K562 (cell line): ENCODE data around the gene HGS. TPM values are rescaled to one million over a fixed set of nuclear protein-coding genes. Genes with fewer than 3 reads are reported as not detected.

Experiments
- BDP1 ChIP-seq: IDR thresholded peaks from 3 replicates; pipeline ENCODE4 v1.6.1; 2011; ENCODE audit not compliant: insufficient read length, insufficient read depth
- CEBPB ChIP-seq: fragments of 450-650 bp; IDR thresholded peaks from 2 replicates; pipeline ENCODE4 v1.6.1; 2016; ENCODE audit warnings: missing genetic modification characterization, missing compliant biosample characterization
- CGGBP1 ChIP-seq: fragments of 250-450 bp; sonication (Bioruptor Pico); IDR thresholded peaks from 2 replicates; pipeline ENCODE4 v1.9.0; 2021; ENCODE audit warnings: mild to moderate bottlenecking
- CREBBP ChIP-seq: IDR thresholded peaks from one replicate; pipeline ENCODE4 v1.6.1; 2012; ENCODE audit warnings: low read depth, mild to moderate bottlenecking, control low read depth, inconsistent platforms, low read length
- CTCF ChIP-seq, 3 experiments: IDR thresholded peaks in 2 of 3; conservative IDR thresholded peaks in 1 of 3; 2 replicates each; pipeline ENCODE4 v1.5.1; 2011 to 2012; ENCODE audit warnings: low read length in 3 of 3, mild to moderate bottlenecking in 3 of 3, control low read depth in 2 of 3, improper control_type of control experiment in 1 of 3, inconsistent platforms in 1 of 3, low read depth in 1 of 3, mixed read lengths in 1 of 3, moderate library complexity in 1 of 3; ENCODE audit not compliant: insufficient read depth in 2 of 3
- CXXC5 ChIP-seq: fragments of 250-450 bp; sonication (Bioruptor Pico); IDR thresholded peaks from 2 replicates; pipeline ENCODE4 v1.8.0; 2022; ENCODE audit warnings: inconsistent platforms, mild to moderate bottlenecking, moderate library complexity
- ELF2 ChIP-seq: fragments of 250-450 bp; sonication (Bioruptor Pico); IDR thresholded peaks from 2 replicates; pipeline ENCODE4 v1.5.0; 2021; ENCODE audit warnings: mild to moderate bottlenecking
- EP400 ChIP-seq: fragments of 450-650 bp; IDR thresholded peaks from 2 replicates; pipeline ENCODE4 v1.6.1; 2017; ENCODE audit warnings: antibody characterized with exemption, mild to moderate bottlenecking, moderate library complexity
- HMG20B ChIP-seq: fragments of 250-450 bp; sonication (Bioruptor Pico); IDR thresholded peaks from 2 replicates; pipeline ENCODE4 v1.5.0; 2021; ENCODE audit warnings: mild to moderate bottlenecking
- KAT2B ChIP-seq: IDR thresholded peaks from one replicate; pipeline ENCODE4 v1.6.1; 2012; ENCODE audit warnings: low read depth, mild to moderate bottlenecking, control low read depth, inconsistent platforms, low read length, moderate library complexity
- KAT7 ChIP-seq: sonication (generic); formaldehyde crosslinking; IDR thresholded peaks from 2 replicates; pipeline ENCODE4 v1.8.0; 2022; ENCODE audit warnings: missing genetic modification reagents, mild to moderate bottlenecking, borderline replicate concordance
- POLR2AphosphoS5 ChIP-seq: IDR thresholded peaks from 2 replicates; pipeline ENCODE4 v1.6.1; 2011; ENCODE audit warnings: mild to moderate bottlenecking, low read depth, low read length, moderate library complexity; ENCODE audit not compliant: control insufficient read depth, insufficient read depth
- RBM25 ChIP-seq: fragments of 200-400 bp; formaldehyde crosslinking; IDR thresholded peaks from 2 replicates; pipeline ENCODE4 v1.6.1; 2018; ENCODE audit warnings: low read length, low read depth, moderate library complexity; ENCODE audit not compliant: severe bottlenecking
- SIRT6 ChIP-seq: IDR thresholded peaks from one replicate; pipeline ENCODE4 v1.6.1; 2012; ENCODE audit warnings: low read depth, mild to moderate bottlenecking, control low read depth, inconsistent platforms, low read length, moderate library complexity
- SLC30A9 ChIP-seq: fragments of 250-450 bp; sonication (Bioruptor Pico); IDR thresholded peaks from 2 replicates; pipeline ENCODE4 v1.8.0; 2022; ENCODE audit warnings: mild to moderate bottlenecking, moderate library complexity
- SMAD3 ChIP-seq: fragments of 450-650 bp; formaldehyde crosslinking; conservative IDR thresholded peaks from 2 replicates; pipeline ENCODE4 v1.4.0; 2020; ENCODE audit warnings: mild to moderate bottlenecking
- SREBF2 ChIP-seq: sonication (generic); formaldehyde crosslinking; IDR thresholded peaks from 2 replicates; pipeline ENCODE4 v1.4.0; 2020; ENCODE audit warnings: mild to moderate bottlenecking, missing genetic modification reagents
- TEAD2 ChIP-seq: fragments of 450-650 bp; IDR thresholded peaks from 2 replicates; pipeline ENCODE4 v1.6.1; 2016; ENCODE audit warnings: missing genetic modification characterization, control low read depth, missing compliant biosample characterization
- ZNF165 ChIP-seq: fragments of 250-450 bp; sonication (Bioruptor Pico); IDR thresholded peaks from 2 replicates; pipeline ENCODE4 v1.4.0; 2020; ENCODE audit warnings: borderline replicate concordance
- ZNF232 ChIP-seq: sonication (generic); formaldehyde crosslinking; IDR thresholded peaks from 2 replicates; pipeline ENCODE4 v1.8.0; 2022; ENCODE audit warnings: mild to moderate bottlenecking, missing genetic modification reagents
- polyA plus RNA-seq, 8 experiments: library from polyadenylated mRNA; depleted of rRNA in 4 of 8; stranded (reverse) in 5 of 8; unstranded in 3 of 8; fragments of >200 nt; fragmentation: Nextera tagmentation in 2 of 8; fragmentation: Illumina TruSeq in 1 of 8; extraction: Ambion mirVana in 2 of 8; extraction: Trizol in 1 of 8; gene quantifications; 2 replicates each; pipeline versions ENCODE4 v1.2.1 to v1.2.3, GENCODE V29; 2011 to 2014; ENCODE audit warnings: inconsistent platforms in 1 of 8, missing spikeins in 1 of 8
- total RNA-seq, 7 experiments: library from RNA; depleted of rRNA in 6 of 7; stranded (reverse); fragments of >200 nt in 6 of 7; fragmentation: Illumina TruSeq in 2 of 7; extraction: Trizol in 2 of 7; gene quantifications; 2 replicates each; pipeline versions ENCODE4 v1.2.1 to v1.2.3, GENCODE V29; 2011 to 2021; ENCODE audit warnings: low replicate concordance in 1 of 7
- TF ChIP-seq, protein P1 (sequence below): IDR thresholded peaks from 2 replicates; pipeline ENCODE4 v1.6.1; 2016; ENCODE audit warnings: missing genetic modification characterization, missing compliant biosample characterization
- TF ChIP-seq, protein P2 (sequence below): fragments of 450-650 bp; IDR thresholded peaks from 2 replicates; pipeline ENCODE4 v1.6.1; 2016; ENCODE audit warnings: antibody characterized with exemption

Gene HGS
- total and polyA plus RNA-seq, 9 of the 15 experiments (the other 6 are each of a cell fraction or from before 2014, with no cell fraction given), result 3.9 to 176 (median 77.1) TPM

DNA sequence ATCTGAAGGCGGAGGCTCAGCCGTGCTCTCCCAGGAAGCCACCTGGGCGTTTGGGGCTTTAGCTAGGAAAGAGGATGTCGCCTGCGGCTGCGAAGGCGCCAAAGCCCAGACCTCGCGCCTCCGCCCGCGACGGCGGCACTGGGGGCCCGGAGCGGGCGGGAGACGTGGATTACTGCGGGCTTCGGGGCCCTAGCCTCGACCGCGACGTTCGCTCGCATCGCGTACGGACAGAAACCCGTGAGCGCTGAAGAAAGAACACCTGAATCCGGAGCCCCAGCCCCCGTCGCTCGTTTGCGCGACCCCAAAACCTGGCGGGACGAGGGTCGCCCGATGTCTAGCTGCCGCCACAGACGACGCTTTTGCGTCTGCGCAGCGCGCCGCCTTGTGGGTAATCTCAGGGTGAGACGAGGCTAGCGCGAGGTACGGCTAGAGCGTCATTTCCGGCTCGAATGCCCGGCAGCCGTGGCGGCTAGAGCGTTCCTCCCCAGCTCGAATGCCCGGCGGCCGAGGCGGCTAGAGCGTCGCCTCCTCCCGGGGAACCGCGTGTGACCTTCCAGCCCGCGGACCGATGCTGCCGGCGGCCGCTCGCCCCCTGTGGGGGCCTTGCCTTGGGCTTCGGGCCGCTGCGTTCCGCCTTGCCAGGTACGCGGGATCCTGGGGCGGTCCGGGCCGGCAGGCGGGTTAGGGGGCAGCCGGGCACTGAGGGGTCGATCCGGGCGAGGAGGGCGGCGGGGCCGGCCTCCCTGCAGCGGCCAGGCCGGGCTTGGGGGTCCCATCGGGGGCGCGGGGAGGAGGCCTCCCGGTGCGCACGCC lies 19.3 kb downstream of the HGS start, which contains the start of gene MRPL12 (continued):
- TF ChIP-seq, protein P1, sequence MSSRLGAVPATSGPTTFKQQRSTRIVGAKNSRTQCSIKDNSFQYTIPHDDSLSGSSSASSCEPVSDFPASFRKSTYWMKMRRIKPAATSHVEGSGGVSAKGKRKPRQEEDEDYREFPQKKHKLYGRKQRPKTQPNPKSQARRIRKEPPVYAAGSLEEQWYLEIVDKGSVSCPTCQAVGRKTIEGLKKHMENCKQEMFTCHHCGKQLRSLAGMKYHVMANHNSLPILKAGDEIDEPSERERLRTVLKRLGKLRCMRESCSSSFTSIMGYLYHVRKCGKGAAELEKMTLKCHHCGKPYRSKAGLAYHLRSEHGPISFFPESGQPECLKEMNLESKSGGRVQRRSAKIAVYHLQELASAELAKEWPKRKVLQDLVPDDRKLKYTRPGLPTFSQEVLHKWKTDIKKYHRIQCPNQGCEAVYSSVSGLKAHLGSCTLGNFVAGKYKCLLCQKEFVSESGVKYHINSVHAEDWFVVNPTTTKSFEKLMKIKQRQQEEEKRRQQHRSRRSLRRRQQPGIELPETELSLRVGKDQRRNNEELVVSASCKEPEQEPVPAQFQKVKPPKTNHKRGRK (tag), result no peak
- TF ChIP-seq CEBPB, result no peak
- TF ChIP-seq TEAD2 (tag), result no peak
- TF ChIP-seq ZNF232 (CRISPR knock-in tag), result 0 out of 2 replicates have a peak, but pooled peaks have one; percentile 55
- no peak for TF ChIP-seq SIRT6
- TF ChIP-seq RBM25, result no peak
- TF ChIP-seq CTCF (IDR thresholded peaks at IDR 0.05 in 2 of 3, conservative IDR thresholded peaks at IDR 0.05 in 1 of 3; ENCODE audit: insufficient read depth in 2 of 3, low read depth in 1 of 3, low read length in 3 of 3), result peak in 1 of 3 experiments; percentile 14; a peak in 1 of 6 replicates
- TF ChIP-seq CXXC5, result peak; percentile 88
- TF ChIP-seq KAT7 (CRISPR knock-in tag), result peak; percentile 99
- TF ChIP-seq POLR2AphosphoS5, result peak; percentile 92
- TF ChIP-seq SMAD3 (CRISPR knock-in tag), result 0 out of 2 replicates have a peak, but pooled peaks have one; percentile 27
- 0 out of 2 replicates have a peak, but pooled peaks have one; percentile 29 for TF ChIP-seq ELF2 (CRISPR knock-in tag)
- TF ChIP-seq, protein P2, sequence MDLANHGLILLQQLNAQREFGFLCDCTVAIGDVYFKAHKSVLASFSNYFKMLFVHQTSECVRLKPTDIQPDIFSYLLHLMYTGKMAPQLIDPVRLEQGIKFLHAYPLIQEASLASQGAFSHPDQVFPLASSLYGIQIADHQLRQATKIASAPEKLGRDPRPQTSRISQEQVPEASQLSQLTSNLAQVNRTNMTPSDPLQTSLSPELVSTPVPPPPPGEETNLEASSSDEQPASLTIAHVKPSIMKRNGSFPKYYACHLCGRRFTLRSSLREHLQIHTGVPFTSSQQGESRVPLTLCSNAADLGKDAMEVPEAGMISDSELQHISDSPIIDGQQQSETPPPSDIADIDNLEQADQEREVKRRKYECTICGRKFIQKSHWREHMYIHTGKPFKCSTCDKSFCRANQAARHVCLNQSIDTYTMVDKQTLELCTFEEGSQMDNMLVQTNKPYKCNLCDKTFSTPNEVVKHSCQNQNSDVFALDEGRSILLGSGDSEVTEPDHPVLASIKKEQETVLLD, result peak; percentile 29; the same call in 1 of the 2 replicates
- no peak for TF ChIP-seq CGGBP1 (CRISPR knock-in tag)
- no peak for TF ChIP-seq KAT2B
- TF ChIP-seq ZNF165 (CRISPR knock-in tag), result peak; percentile 21; the same call in 1 of the 2 replicates
- no peak for TF ChIP-seq SREBF2 (CRISPR knock-in tag)
- no peak for TF ChIP-seq CREBBP
- TF ChIP-seq BDP1, result no peak
- TF ChIP-seq HMG20B (CRISPR knock-in tag), result no peak
- TF ChIP-seq SLC30A9 (CRISPR knock-in tag), result no peak
- TF ChIP-seq EP400, result peak; percentile 98
